T-cell (primary cell): ENCODE results near the gene LMNTD2. TPM values are rescaled to one million over a fixed set of nuclear protein-coding genes. Genes with fewer than 3 reads are reported as not detected.
A peak's percentile ranks its signal among the peaks of the same experiment; 100 is the strongest.
"Not testable (repeated sequence)": the region's sequence is repeated elsewhere in the genome, so short reads cannot be mapped to it uniquely, and the experiment has no call there.

Source experiments
- ATAC-seq, 4 experiments: fragments of 200-7000 bp in 3 of 4; fragments of 150-1000 bp in 1 of 4; cut with Tn5 transposase; replicated peaks in 1 of 4; 1 replicate in 3 of 4; 2 replicates in 1 of 4; pipeline ENCODE4 v1.10.0; 2021; ENCODE audit warnings: moderate library complexity in 3 of 4, mild to moderate bottlenecking in 2 of 4, moderate number of reproducible peaks in 1 of 4
- CTCF ChIA-PET, 2 donors: fragments of 300-600 bp; sonication (Branson Sonifier 250); formaldehyde crosslinking; loops; one replicate each; lab custom pipeline; 2022; ENCODE audit warnings: antibody characterized with exemption in 2 of 2; lab: Charles Lee
- POLR2A ChIA-PET, 2 donors: fragments of 300-600 bp; sonication (Branson Sonifier 250); formaldehyde crosslinking; loops; one replicate each; lab custom pipeline; 2022; ENCODE audit warnings: antibody characterized with exemption in 2 of 2; lab: Charles Lee
- DNase-seq, 35 experiments: peaks; one replicate each; pipeline versions ENCODE4 v3.0.0 to v3.0.0-alpha.2; 2013 to 2023
- H3K27ac ChIP-seq: one replicate; pipeline ENCODE4 v1.5.1; 2013; ENCODE audit warnings: low read length
- H3K27me3 ChIP-seq, 2 experiments: replicated peaks in 1 of 2; 1 replicate in 1 of 2; 2 replicates in 1 of 2; pipeline versions ENCODE4 v1.6.1 to v1.7.0; 2013; ENCODE audit warnings: low read length in 1 of 2, mixed read lengths in 1 of 2; ENCODE audit not compliant: control insufficient read depth in 2 of 2, insufficient read depth in 2 of 2; ENCODE audit errors: extremely low read depth in 1 of 2
- H3K36me3 ChIP-seq, 2 donors: 1 replicate in 1 of 2; 2 replicates in 1 of 2; pipeline versions ENCODE4 v1.6.1 to v1.7.0; 2013; ENCODE audit warnings: low read length in 1 of 2; ENCODE audit not compliant: control insufficient read depth in 2 of 2, insufficient read depth in 1 of 2; ENCODE audit errors: extremely low read depth in 1 of 2
- H3K4me1 ChIP-seq, 2 experiments: 1 replicate in 1 of 2; 2 replicates in 1 of 2; pipeline versions ENCODE4 v1.6.1 to v1.7.0; 2013; ENCODE audit warnings: low read length in 2 of 2, mixed read lengths in 1 of 2; ENCODE audit not compliant: insufficient read depth in 2 of 2, control insufficient read depth in 1 of 2; ENCODE audit errors: extremely low read depth in 1 of 2
- H3K4me3 ChIP-seq, 2 donors: 1 replicate in 1 of 2; 2 replicates in 1 of 2; pipeline versions ENCODE4 v1.5.1 to v1.7.0; 2013; ENCODE audit warnings: mild to moderate bottlenecking in 2 of 2, low read length in 1 of 2, moderate library complexity in 1 of 2; ENCODE audit not compliant: control insufficient read depth in 1 of 2; ENCODE audit errors: extremely low read depth in 1 of 2
- H3K9me3 ChIP-seq: 2 replicates; pipeline ENCODE4 v1.7.0; 2013
- H3K27ac Mint-ChIP-seq, 2 donors: one replicate each; pipeline ENCODE4 v1.8.0; 2020 to 2021; ENCODE audit warnings: mild to moderate bottlenecking in 2 of 2, mixed read lengths in 2 of 2
- H3K27me3 Mint-ChIP-seq, 2 donors: one replicate each; pipeline ENCODE4 v1.8.0; 2021 to 2022; ENCODE audit warnings: mixed read lengths in 2 of 2
- H3K36me3 Mint-ChIP-seq: one replicate; pipeline ENCODE4 v1.8.0; 2021; ENCODE audit warnings: mixed read lengths
- H3K4me1 Mint-ChIP-seq, 3 donors: one replicate each; pipeline ENCODE4 v1.8.0; 2020 to 2022; ENCODE audit warnings: mixed read lengths in 3 of 3, mild to moderate bottlenecking in 1 of 3
- H3K4me3 Mint-ChIP-seq, 3 donors: one replicate each; pipeline ENCODE4 v1.8.0; 2020 to 2022; ENCODE audit warnings: mild to moderate bottlenecking in 3 of 3, mixed read lengths in 3 of 3, moderate library complexity in 3 of 3
- H3K9me3 Mint-ChIP-seq, 3 donors: one replicate each; pipeline ENCODE4 v1.8.0; 2020 to 2022; ENCODE audit warnings: mixed read lengths in 3 of 3
- WGBS: methylation state at CpG from one replicate; pipeline ENCODE4 v1.1.5; 2013; ENCODE audit warnings: missing lambda C conversion rate; ENCODE audit not compliant: insufficient coverage; 5-methylcytosine and 5-hydroxymethylcytosine counted together
- total RNA-seq, 35 experiments: library from RNA in 6 of 35; stranded (reverse) in 6 of 35; fragments of 120-200 nt in 1 of 35; gene quantifications; one replicate each; pipeline versions ENCODE4 v1.2.1 to v1.2.4 and lab custom pipeline; 2013 to 2026

LMNTD2 gene
- total RNA-seq, 5 donors from 2014 or later (not counting 1 experiment from before 2014, with no cell fraction given) = 5.1 to 13.4 (median 8.8) TPM

- ATAC-seq (peak; percentile 84 to 98 (median 94)), DNase-seq (peak; percentile 64 to 97 (median 85))
- Histone ChIP-seq H3K36me3 (no peaks in the 10 kb centered on the region), H3K4me3 (peak overlapping the region; percentile 23 to 28), H3K27ac (peak overlapping the region; percentile 44), H3K9me3 (no peaks in the 10 kb centered on the region), H3K27me3 (no peaks in the 10 kb centered on the region), H3K4me1 (peaks cover 2 to 7% of the 10 kb centered on the region in 2 experiments)
- Mint-ChIP-seq H3K4me1 (peaks cover 4 to 7% (median 5%) of the 10 kb centered on the region in 3 donors), H3K27me3 (no peaks in the 10 kb centered on the region), H3K36me3 (no peaks in the 10 kb centered on the region), H3K4me3 (peak overlapping the region; percentile 71 to 83 (median 76)), H3K9me3 (peaks cover 0 to 3% (median 0%) of the 10 kb centered on the region in 3 donors), H3K27ac (peak overlapping the region; percentile 84 to 89)
- ChIA-PET POLR2A (interaction anchor here in 1 of 2 donors (0.6 kb wide), 1 partner anchor 304 kb away, joined by 5 read pairs; no protein-coding TSS in a partner anchor), CTCF (interaction anchor here (0.6 to 2.0 kb wide), 6 partner anchors 10 to 937 kb away, joined by 3 to 10 read pairs (median 3); partner anchors contain the start of gene RNH1 (in 1 of the 2))
- WGBS = 3% methylated on average over 64 of the region's 74 CpGs
Observed at GRCh38 chr11:518463-519202, 41.9 kb downstream of the LMNTD2 start.

- H3K36me3 ChIP-seq, H3K4me1 Mint-ChIP-seq, H3K9me3 ChIP-seq, H3K36me3 Mint-ChIP-seq, H3K4me1 ChIP-seq, H3K4me3 Mint-ChIP-seq, H3K4me3 ChIP-seq, DNase-seq, H3K27me3 Mint-ChIP-seq, CTCF ChIA-PET, ATAC-seq, POLR2A ChIA-PET, H3K27me3 ChIP-seq, H3K27ac ChIP-seq, H3K9me3 Mint-ChIP-seq: not testable (repeated sequence)
- peak overlapping the region in 1 of 2 donors; percentile 34 for H3K27ac Mint-ChIP-seq
- 92% methylated on average over 15 of the region's 43 CpGs for WGBS
Observed at GRCh38 chr11:516918-517685, 43.4 kb downstream of the LMNTD2 start.

- ATAC-seq = no peak
- H3K4me1 Mint-ChIP-seq = peaks cover 4 to 7% (median 5%) of the 10 kb centered on the region in 3 donors
- no peaks in the 10 kb centered on the region for H3K27me3 ChIP-seq
- ChIA-PET POLR2A (interaction anchor here in 1 of 2 donors (0.6 to 0.7 kb wide), 2 partner anchors 13 to 271 kb away, joined by 3 to 16 read pairs; no protein-coding TSS in a partner anchor), CTCF (interaction anchor here in 1 of 2 donors (0.7 kb wide), 1 partner anchor 266 kb away, joined by 3 read pairs; no protein-coding TSS in a partner anchor)
- no peak overlapping the region for H3K4me3 ChIP-seq
- H3K9me3 ChIP-seq = no peaks in the 10 kb centered on the region
- H3K4me1 ChIP-seq = peaks cover 2 to 7% of the 10 kb centered on the region in 2 experiments
- H3K27me3 Mint-ChIP-seq = no peaks in the 10 kb centered on the region
- H3K36me3 ChIP-seq = peaks cover 2% of the 10 kb centered on the region in 2 donors
- H3K9me3 Mint-ChIP-seq = peaks cover 0 to 3% (median 0%) of the 10 kb centered on the region in 3 donors
- no peak overlapping the region for H3K27ac Mint-ChIP-seq
- WGBS = no CpG with 5 or more reads among the region's 4 CpGs
- peaks cover 9% of the 10 kb centered on the region for H3K36me3 Mint-ChIP-seq
- DNase-seq = no peak
- peak overlapping the region in 1 of 3 donors; percentile 15 for H3K4me3 Mint-ChIP-seq
- H3K27ac ChIP-seq = no peak overlapping the region
Observed at GRCh38 chr11:516400-516799, 44.1 kb downstream of the LMNTD2 start.

- Mint-ChIP-seq H3K9me3 (peaks cover 0 to 3% (median 0%) of the 10 kb centered on the region in 3 donors), H3K4me3 (no peak overlapping the region), H3K36me3 (peaks cover 11% of the 10 kb centered on the region), H3K27ac (no peak overlapping the region), H3K27me3 (no peaks in the 10 kb centered on the region), H3K4me1 (peaks cover 4 to 7% (median 5%) of the 10 kb centered on the region in 3 donors)
- WGBS = 76% methylated on average over 5 of the region's 6 CpGs
- no peak overlapping the region for H3K27ac ChIP-seq
- H3K4me3 ChIP-seq = no peak overlapping the region
- POLR2A ChIA-PET = no interaction called here
- DNase-seq = no peak
- no peak for ATAC-seq
- H3K27me3 ChIP-seq = no peaks in the 10 kb centered on the region
- H3K9me3 ChIP-seq = no peaks in the 10 kb centered on the region
- CTCF ChIA-PET = no interaction called here
- H3K4me1 ChIP-seq = peaks cover 2 to 7% of the 10 kb centered on the region in 2 experiments
- peaks cover 2% of the 10 kb centered on the region in 2 donors for H3K36me3 ChIP-seq
Observed at GRCh38 chr11:515131-515530, 45.4 kb downstream of the LMNTD2 start.

- Histone ChIP-seq H3K27me3 (no peaks in the 10 kb centered on the region), H3K4me3 (no peak overlapping the region), H3K27ac (no peak overlapping the region), H3K9me3 (no peaks in the 10 kb centered on the region), H3K36me3 (peaks cover 2% of the 10 kb centered on the region in 2 donors), H3K4me1 (peaks cover 2 to 7% of the 10 kb centered on the region in 2 experiments)
- Mint-ChIP-seq H3K4me1 (peaks cover 4 to 7% (median 5%) of the 10 kb centered on the region in 3 donors), H3K4me3 (no peak overlapping the region), H3K27me3 (no peaks in the 10 kb centered on the region), H3K27ac (no peak overlapping the region), H3K36me3 (peaks cover 11% of the 10 kb centered on the region), H3K9me3 (peaks cover 0 to 3% (median 0%) of the 10 kb centered on the region in 3 donors)
- DNase-seq = no peak
- over 99% methylated on average over 10 of the region's 10 CpGs for WGBS
- POLR2A ChIA-PET = no interaction called here
- ATAC-seq = no peak
- CTCF ChIA-PET = no interaction called here
Observed at GRCh38 chr11:514606-515005, 45.9 kb downstream of the LMNTD2 start.
